Measurements from ENCODE around the gene RALGPS1.

The RALGPS1 gene

GRCh38 chr9:127022913-127023660, 108.5 kb downstream of the RALGPS1 start:
- Histone ChIP-seq H3K36me3 (ENCODE audit: control insufficient read depth in 2 of 2, insufficient read depth in 1 of 2, low read length in 2 of 2) (no peaks in the 10 kb centered on the region), H3K4me1 (ENCODE audit: control insufficient read depth, insufficient read depth, low read length) (no peaks in the 10 kb centered on the region), H3K27ac (ENCODE audit: extremely low read depth, low read depth, low read length) (no peak overlapping the region), H3K4me3 (ENCODE audit: low read depth, low read length) (no peak overlapping the region), H3K9me3 (ENCODE audit: control insufficient read depth, insufficient read depth, low read depth, low read length) (no peaks in the 10 kb centered on the region)
- CTCF ChIA-PET: no interaction called here
- no peak for TF ChIP-seq ZNF654 (tag by site-specific recombination; IDR thresholded peaks at IDR 0.05; ENCODE audit: low read depth)
- TF ChIP-seq ZNF366 (tag by site-specific recombination; conservative IDR thresholded peaks at IDR 0.05): peak; percentile 34; the same call in 1 of the 2 replicates
- peak; percentile 72 for TF ChIP-seq ZNF513 (tag by site-specific recombination; IDR thresholded peaks at IDR 0.05)
- POLR2A ChIA-PET: no interaction called here

- ChIA-PET CTCF (interaction anchor here (1.2 kb wide), 1 partner anchor 190 kb away, joined by 3 read pairs; no protein-coding TSS in a partner anchor), POLR2A (no interaction called here)
- no peak overlapping the region for H3K4me3 ChIP-seq (ENCODE audit: low read depth, low read length)
- H3K9me3 ChIP-seq (ENCODE audit: control insufficient read depth, insufficient read depth, low read depth, low read length): no peaks in the 10 kb centered on the region
- H3K27ac ChIP-seq (ENCODE audit: extremely low read depth, low read depth, low read length): no peak overlapping the region
- no peaks in the 10 kb centered on the region for H3K36me3 ChIP-seq (ENCODE audit: control insufficient read depth in 2 of 2, insufficient read depth in 1 of 2, low read length in 2 of 2)
- TF ChIP-seq ZNF274 (IDR thresholded peaks at IDR 0.05; ENCODE audit: low read length) (no peak), ZNF274 (tag by site-specific recombination; IDR thresholded peaks at IDR 0.05; ENCODE audit: borderline replicate concordance) (no peak), ELK4 (IDR thresholded peaks at IDR 0.05; ENCODE audit: borderline replicate concordance, low read depth, low read length) (no peak)
- no peaks in the 10 kb centered on the region for H3K4me1 ChIP-seq (ENCODE audit: control insufficient read depth, insufficient read depth, low read length)
Measured at GRCh38 chr9:127025042-127025441, 110.5 kb downstream of the RALGPS1 start.

GRCh38 chr9:127027694-127028093, 113.1 kb downstream of the RALGPS1 start:
- H3K27ac ChIP-seq (ENCODE audit: extremely low read depth, low read depth, low read length): no peak overlapping the region
- H3K9me3 ChIP-seq (ENCODE audit: control insufficient read depth, insufficient read depth, low read depth, low read length): no peaks in the 10 kb centered on the region
- CTCF ChIA-PET: no interaction called here
- TF ChIP-seq ZNF366 (tag by site-specific recombination; conservative IDR thresholded peaks at IDR 0.05) (no peak), ZNF654 (tag by site-specific recombination; IDR thresholded peaks at IDR 0.05; ENCODE audit: low read depth) (no peak), AEBP2 (tag by site-specific recombination; IDR thresholded peaks at IDR 0.05; ENCODE audit: borderline replicate concordance) (no peak), RBAK (tag by site-specific recombination; IDR thresholded peaks at IDR 0.05) (no peak), ZNF560 (tag by site-specific recombination; IDR thresholded peaks at IDR 0.05; ENCODE audit: borderline replicate concordance) (no peak), ZNF416 (tag by site-specific recombination; IDR thresholded peaks at IDR 0.05) (no peak), ZNF138 (tag by site-specific recombination; IDR thresholded peaks at IDR 0.05; ENCODE audit: borderline replicate concordance) (no peak)
- no peak overlapping the region for H3K4me3 ChIP-seq (ENCODE audit: low read depth, low read length)
- H3K4me1 ChIP-seq (ENCODE audit: control insufficient read depth, insufficient read depth, low read length): no peaks in the 10 kb centered on the region
- no peaks in the 10 kb centered on the region for H3K36me3 ChIP-seq (ENCODE audit: control insufficient read depth in 2 of 2, insufficient read depth in 1 of 2, low read length in 2 of 2)
- POLR2A ChIA-PET: no interaction called here

GRCh38 chr9:127029548-127029947, 115.0 kb downstream of the RALGPS1 start:
- H3K9me3 ChIP-seq (ENCODE audit: control insufficient read depth, insufficient read depth, low read depth, low read length): no peaks in the 10 kb centered on the region
- ChIA-PET CTCF (no interaction called here), POLR2A (no interaction called here)
- no peak overlapping the region for H3K27ac ChIP-seq (ENCODE audit: extremely low read depth, low read depth, low read length)
- no peaks in the 10 kb centered on the region for H3K36me3 ChIP-seq (ENCODE audit: control insufficient read depth in 2 of 2, insufficient read depth in 1 of 2, low read length in 2 of 2)
- H3K4me1 ChIP-seq (ENCODE audit: control insufficient read depth, insufficient read depth, low read length): no peaks in the 10 kb centered on the region
- H3K4me3 ChIP-seq (ENCODE audit: low read depth, low read length): no peak overlapping the region
- TF ChIP-seq PRDM6 (tag by site-specific recombination; IDR thresholded peaks at IDR 0.05): no peak
- TF ChIP-seq PBX3 (CRISPR knock-in tag; IDR thresholded peaks at IDR 0.05): no peak
- TF ChIP-seq ZNF433 (tag by site-specific recombination; IDR thresholded peaks at IDR 0.05; ENCODE audit: low read depth): no peak
- TF ChIP-seq ZNF148 (tag by site-specific recombination; IDR thresholded peaks at IDR 0.05; ENCODE audit: borderline replicate concordance): no peak
